ENCODE results near the gene FMO3. TPM values are rescaled to one million over a fixed set of nuclear protein-coding genes. Genes with fewer than 3 reads are reported as not detected.

FMO3 gene
- total and polyA plus RNA-seq, 2 donors (not counting 3 experiments of a cell fraction or from before 2014, with no cell fraction given): not detected

- H3K4me2 ChIP-seq (ENCODE audit: insufficient read depth, low read length): no peak overlapping the region
- H3K27ac ChIP-seq (ENCODE audit: insufficient read depth, low read depth, low read length): no peak overlapping the region
- H3K36me3 ChIP-seq (ENCODE audit: control insufficient read depth in 2 of 2, extremely low read depth in 1 of 2, insufficient read depth in 2 of 2, low read length in 2 of 2): no peaks in the 10 kb centered on the region
- H3K27me3 ChIP-seq (ENCODE audit: control insufficient read depth in 2 of 2, insufficient read depth in 2 of 2, low read length in 2 of 2): no peaks in the 10 kb centered on the region
- no peak overlapping the region for H3K9ac ChIP-seq (replicated peaks; ENCODE audit: extremely low read depth, insufficient read depth, low read length)
- POLR2A ChIA-PET: no interaction called here
- no peaks in the 10 kb centered on the region for H3K79me2 ChIP-seq (ENCODE audit: control insufficient read depth, insufficient read depth, low read length)
- no peaks in the 10 kb centered on the region for H3K9me3 ChIP-seq (replicated peaks; ENCODE audit: control insufficient read depth, insufficient read depth, low read length)
- no peaks in the 10 kb centered on the region for H4K20me1 ChIP-seq (replicated peaks; ENCODE audit: control insufficient read depth, extremely low read depth, insufficient read depth, low read length)
- no TSS peak for BruUV-seq (replicated peaks)
- no peak overlapping the region for H2AFZ ChIP-seq (ENCODE audit: low read depth, low read length)
- dilution Hi-C loops (cut with MboI; ENCODE audit: extremely low pct_ligation_motif_present, low sequenced_read_pairs) (no loop called here), intact Hi-C loops (cut with micrococcal nuclease) (no loop called here)
- no peak overlapping the region for H3K4me3 ChIP-seq (replicated peaks in 1 of 3; ENCODE audit: insufficient read depth in 1 of 3, low read depth in 1 of 3, low read length in 3 of 3)
- TF ChIP-seq JUN (IDR thresholded peaks at IDR 0.05; ENCODE audit: borderline replicate concordance, insufficient read depth, insufficient read length, low read depth) (no peak), MAX (IDR thresholded peaks at IDR 0.05; ENCODE audit: insufficient read depth, insufficient read length) (no peak), CTCF (IDR thresholded peaks at IDR 0.05; ENCODE audit: extremely low read depth in 1 of 2, insufficient read depth in 1 of 2, low read depth in 1 of 2, low read length in 2 of 2) (no peak), POLR2AphosphoS5 (IDR thresholded peaks at IDR 0.05; ENCODE audit: insufficient read depth, low read depth, low read length) (no peak), FOS (IDR thresholded peaks at IDR 0.05; ENCODE audit: borderline replicate concordance, insufficient read depth, low read length) (no peak), EZH2 (IDR thresholded peaks at IDR 0.05; ENCODE audit: borderline replicate concordance, low read depth, low read length, severe bottlenecking) (no peak), MYC (IDR thresholded peaks at IDR 0.05; ENCODE audit: low read depth, low read length) (no peak), GATA2 (IDR thresholded peaks at IDR 0.05; ENCODE audit: insufficient read depth, insufficient read length, low read depth, low read length) (no peak), POLR2A (IDR thresholded peaks at IDR 0.05; ENCODE audit: low read depth, low read length) (no peak)
- CTCF ChIA-PET: no interaction called here
- FAIRE-seq (no peak), DNase-seq (ENCODE audit: low read depth, low spot score) (no peak)
- H3K9me1 ChIP-seq (replicated peaks; ENCODE audit: control insufficient read depth, extremely low read depth, insufficient read depth, low read length): no peaks in the 10 kb centered on the region
- H3K4me1 ChIP-seq (ENCODE audit: control insufficient read depth, extremely low read depth, insufficient read depth, low read length): no peaks in the 10 kb centered on the region
Measured at GRCh38 chr1:171150156-171150555, 59.5 kb downstream of the FMO3 start.
